WTC11 (cell line): Measurements from ENCODE around the gene PPP1R9A. TPM values are rescaled to one million over a fixed set of nuclear protein-coding genes. Genes with fewer than 3 reads are reported as not detected.

Experiments used
- ATAC-seq: fragments of 200-7000 bp; cut with Tn5 transposase; 2 replicates; pipeline ENCODE4 v1.10.0; 2021; ENCODE audit warnings: mild to moderate bottlenecking, moderate library complexity
- CTCF ChIA-PET: fragments of 300-600 bp; sonication (Branson Sonifier 250); formaldehyde crosslinking; loops from one replicate; lab custom pipeline; 2021; ENCODE audit warnings: antibody characterized with exemption; lab: Charles Lee
- POLR2A ChIA-PET: fragments of 350-600 bp; sonication (Branson Sonifier 250); formaldehyde crosslinking; loops from one replicate; lab custom pipeline; 2021; ENCODE audit warnings: antibody characterized with exemption; lab: Charles Lee
- DNase-seq: peaks from one replicate; pipeline ENCODE4 v3.0.0; 2021; ENCODE audit warnings: low spot score
- H3K27ac Mint-ChIP-seq: 2 replicates; pipeline ENCODE4 v1.8.0; 2021; ENCODE audit warnings: mixed read lengths
- H3K27me3 Mint-ChIP-seq: 2 replicates; pipeline ENCODE4 v1.8.0; 2021; ENCODE audit warnings: low read depth, mild to moderate bottlenecking, moderate library complexity, mixed read lengths
- H3K36me3 Mint-ChIP-seq: 2 replicates; pipeline ENCODE4 v1.8.0; 2021; ENCODE audit warnings: mixed read lengths
- H3K4me1 Mint-ChIP-seq: 2 replicates; pipeline ENCODE4 v1.8.0; 2022; ENCODE audit warnings: mixed read lengths
- H3K4me3 Mint-ChIP-seq: 2 replicates; pipeline ENCODE4 v1.8.0; 2021; ENCODE audit warnings: mild to moderate bottlenecking, moderate library complexity, mixed read lengths
- H3K9me3 Mint-ChIP-seq: 2 replicates; pipeline ENCODE4 v1.8.0; 2021; ENCODE audit warnings: mixed read lengths
- CTCF ChIP-seq: fragments of 200-600 bp; IDR thresholded peaks from 2 replicates; pipeline ENCODE4 v1.8.0; 2022; ENCODE audit warnings: antibody characterized with exemption
- E2F5 ChIP-seq: sonication (generic); formaldehyde crosslinking; IDR thresholded peaks from 2 replicates; pipeline ENCODE4 v1.8.1; 2022; ENCODE audit warnings: mild to moderate bottlenecking, moderate library complexity, missing genetic modification reagents
- FOXK1 ChIP-seq: sonication (generic); formaldehyde crosslinking; IDR thresholded peaks from 2 replicates; pipeline ENCODE4 v1.8.0; 2022; ENCODE audit warnings: mild to moderate bottlenecking, moderate library complexity, missing genetic modification reagents
- IRF2 ChIP-seq: sonication (generic); formaldehyde crosslinking; IDR thresholded peaks from 2 replicates; pipeline ENCODE4 v1.8.0; 2022; ENCODE audit warnings: low read depth, missing genetic modification reagents, borderline replicate concordance
- KAT7 ChIP-seq: sonication (generic); formaldehyde crosslinking; IDR thresholded peaks from 2 replicates; pipeline ENCODE4 v1.8.1; 2023; ENCODE audit warnings: missing genetic modification reagents, mild to moderate bottlenecking, borderline replicate concordance
- NFYB ChIP-seq: sonication (generic); formaldehyde crosslinking; conservative IDR thresholded peaks from 2 replicates; pipeline ENCODE4 v1.8.0; 2022; ENCODE audit warnings: low read depth, missing genetic modification reagents
- PREB ChIP-seq: sonication (generic); formaldehyde crosslinking; IDR thresholded peaks from 2 replicates; pipeline ENCODE4 v1.8.1; 2022; ENCODE audit warnings: mild to moderate bottlenecking, missing genetic modification reagents, moderate library complexity, borderline replicate concordance
- RELA ChIP-seq: sonication (generic); formaldehyde crosslinking; IDR thresholded peaks from 2 replicates; pipeline ENCODE4 v1.8.1; 2022; ENCODE audit warnings: missing genetic modification reagents, mild to moderate bottlenecking, borderline replicate concordance
- TEAD4 ChIP-seq: sonication (generic); formaldehyde crosslinking; IDR thresholded peaks from 2 replicates; pipeline ENCODE4 v1.8.0; 2022; ENCODE audit warnings: mild to moderate bottlenecking, missing genetic modification reagents
- ZMAT4 ChIP-seq: fragments of 250-450 bp; sonication (Bioruptor Pico); IDR thresholded peaks from 2 replicates; pipeline ENCODE4 v1.9.0; 2021; ENCODE audit warnings: mild to moderate bottlenecking
- ZNF263 ChIP-seq: sonication (generic); formaldehyde crosslinking; IDR thresholded peaks from 2 replicates; pipeline ENCODE4 v1.8.1; 2022; ENCODE audit warnings: low read depth, mild to moderate bottlenecking, moderate library complexity, missing genetic modification reagents
- ZNF423 ChIP-seq: fragments of 250-450 bp; sonication (Bioruptor Pico); IDR thresholded peaks from 2 replicates; pipeline ENCODE4 v2.1.2; 2022; ENCODE audit warnings: mild to moderate bottlenecking, moderate library complexity
- total RNA-seq: library from RNA; stranded (reverse); gene quantifications from 3 replicates; pipeline ENCODE4 v1.2.3, GENCODE V29; 2021
- TF ChIP-seq, protein P1 (sequence below): sonication (generic); formaldehyde crosslinking; IDR thresholded peaks from 2 replicates; pipeline ENCODE4 v1.8.0; 2023; ENCODE audit warnings: mild to moderate bottlenecking, missing genetic modification reagents
- TF ChIP-seq, protein P2 (sequence below): fragments of 250-450 bp; sonication (Bioruptor Pico); IDR thresholded peaks from 2 replicates; pipeline ENCODE4 v1.9.0; 2021; ENCODE audit warnings: mild to moderate bottlenecking, borderline replicate concordance
- TF ChIP-seq, protein P3 (sequence below): sonication (generic); formaldehyde crosslinking; IDR thresholded peaks from 2 replicates; pipeline ENCODE4 v1.8.1; 2023; ENCODE audit warnings: mild to moderate bottlenecking, moderate library complexity, missing genetic modification reagents
- TF ChIP-seq, protein P4 (sequence below): sonication (generic); formaldehyde crosslinking; IDR thresholded peaks from 2 replicates; pipeline ENCODE4 v1.8.1; 2023; ENCODE audit warnings: mild to moderate bottlenecking, missing genetic modification reagents, moderate library complexity
- TF ChIP-seq, protein P5 (sequence below): fragments of 250-450 bp; sonication (Bioruptor Pico); IDR thresholded peaks from 2 replicates; pipeline ENCODE4 v1.9.0; 2021; ENCODE audit warnings: moderate library complexity, mild to moderate bottlenecking, inconsistent platforms, borderline replicate concordance

PPP1R9A gene
- total RNA-seq, 1 experiment from 2014 or later, result 16.8 TPM

DNA sequence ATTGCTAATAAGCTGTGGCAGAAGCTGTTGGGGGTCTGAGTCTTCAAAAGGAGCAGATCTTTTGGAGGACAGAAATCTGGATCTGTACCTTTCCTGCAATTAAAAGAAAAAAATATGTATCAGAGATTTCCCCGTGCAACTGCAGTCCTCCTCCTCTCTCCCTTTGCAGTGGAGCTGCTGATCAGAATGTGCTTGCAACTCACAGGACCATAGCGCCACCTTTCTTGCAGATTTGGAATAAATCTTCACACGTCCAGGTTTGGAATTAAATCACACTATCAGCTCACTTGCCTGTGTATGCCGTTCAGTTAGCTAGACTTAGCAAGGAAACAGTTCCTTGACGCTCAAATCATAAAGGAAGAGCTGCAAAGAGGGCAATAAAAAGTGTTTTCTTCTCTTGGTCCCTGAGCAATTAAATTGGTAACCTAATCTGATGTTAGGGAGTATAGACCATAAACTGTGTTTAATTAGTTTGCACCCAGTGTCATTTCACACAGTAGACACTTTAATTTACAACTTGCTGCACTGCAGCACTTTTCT lies 339.5 kb downstream of the PPP1R9A start:
- peak; percentile 87 for ATAC-seq
- H3K27ac Mint-ChIP-seq, result no peak overlapping the region; the same call in 1 of the 2 replicates
- peaks cover 24% of the 10 kb centered on the region for H3K4me1 Mint-ChIP-seq
- H3K27me3 Mint-ChIP-seq, result no peaks in the 10 kb centered on the region
- TF ChIP-seq CTCF (peak; percentile 56), TEAD4 (no peak), RELA (CRISPR knock-in tag) (no peak), ZNF263 (CRISPR knock-in tag) (no peak)
- peak; percentile 40 for DNase-seq
- H3K36me3 Mint-ChIP-seq, result no peaks in the 10 kb centered on the region; the same call in 1 of the 2 replicates
- no peaks in the 10 kb centered on the region for H3K9me3 Mint-ChIP-seq
- peak overlapping the region; percentile 43 for H3K4me3 Mint-ChIP-seq
- CTCF ChIA-PET, result interaction anchor here (0.5 to 1.8 kb wide), 38 partner anchors 9 to 958 kb away, joined by 3 to 17 read pairs (median 4); partner anchors contain the start of genes PON1, PON2, PON3 and SGCE
- POLR2A ChIA-PET, result no interaction called here

GRCh38 chr7:95250571-95250970 lies 343.2 kb downstream of the PPP1R9A start:
- Mint-ChIP-seq H3K27me3 (no peaks in the 10 kb centered on the region), H3K27ac (no peak overlapping the region), H3K9me3 (no peaks in the 10 kb centered on the region), H3K36me3 (no peaks in the 10 kb centered on the region; the same call in 1 of the 2 replicates), H3K4me1 (peaks cover 21% of the 10 kb centered on the region), H3K4me3 (no peak overlapping the region)
- CTCF ChIA-PET, result no interaction called here
- ATAC-seq (no peak), DNase-seq (no peak)
- POLR2A ChIA-PET, result no interaction called here
- TF ChIP-seq, protein P1, sequence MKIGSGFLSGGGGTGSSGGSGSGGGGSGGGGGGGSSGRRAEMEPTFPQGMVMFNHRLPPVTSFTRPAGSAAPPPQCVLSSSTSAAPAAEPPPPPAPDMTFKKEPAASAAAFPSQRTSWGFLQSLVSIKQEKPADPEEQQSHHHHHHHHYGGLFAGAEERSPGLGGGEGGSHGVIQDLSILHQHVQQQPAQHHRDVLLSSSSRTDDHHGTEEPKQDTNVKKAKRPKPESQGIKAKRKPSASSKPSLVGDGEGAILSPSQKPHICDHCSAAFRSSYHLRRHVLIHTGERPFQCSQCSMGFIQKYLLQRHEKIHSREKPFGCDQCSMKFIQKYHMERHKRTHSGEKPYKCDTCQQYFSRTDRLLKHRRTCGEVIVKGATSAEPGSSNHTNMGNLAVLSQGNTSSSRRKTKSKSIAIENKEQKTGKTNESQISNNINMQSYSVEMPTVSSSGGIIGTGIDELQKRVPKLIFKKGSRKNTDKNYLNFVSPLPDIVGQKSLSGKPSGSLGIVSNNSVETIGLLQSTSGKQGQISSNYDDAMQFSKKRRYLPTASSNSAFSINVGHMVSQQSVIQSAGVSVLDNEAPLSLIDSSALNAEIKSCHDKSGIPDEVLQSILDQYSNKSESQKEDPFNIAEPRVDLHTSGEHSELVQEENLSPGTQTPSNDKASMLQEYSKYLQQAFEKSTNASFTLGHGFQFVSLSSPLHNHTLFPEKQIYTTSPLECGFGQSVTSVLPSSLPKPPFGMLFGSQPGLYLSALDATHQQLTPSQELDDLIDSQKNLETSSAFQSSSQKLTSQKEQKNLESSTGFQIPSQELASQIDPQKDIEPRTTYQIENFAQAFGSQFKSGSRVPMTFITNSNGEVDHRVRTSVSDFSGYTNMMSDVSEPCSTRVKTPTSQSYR, result no peak
- TF ChIP-seq, protein P2, sequence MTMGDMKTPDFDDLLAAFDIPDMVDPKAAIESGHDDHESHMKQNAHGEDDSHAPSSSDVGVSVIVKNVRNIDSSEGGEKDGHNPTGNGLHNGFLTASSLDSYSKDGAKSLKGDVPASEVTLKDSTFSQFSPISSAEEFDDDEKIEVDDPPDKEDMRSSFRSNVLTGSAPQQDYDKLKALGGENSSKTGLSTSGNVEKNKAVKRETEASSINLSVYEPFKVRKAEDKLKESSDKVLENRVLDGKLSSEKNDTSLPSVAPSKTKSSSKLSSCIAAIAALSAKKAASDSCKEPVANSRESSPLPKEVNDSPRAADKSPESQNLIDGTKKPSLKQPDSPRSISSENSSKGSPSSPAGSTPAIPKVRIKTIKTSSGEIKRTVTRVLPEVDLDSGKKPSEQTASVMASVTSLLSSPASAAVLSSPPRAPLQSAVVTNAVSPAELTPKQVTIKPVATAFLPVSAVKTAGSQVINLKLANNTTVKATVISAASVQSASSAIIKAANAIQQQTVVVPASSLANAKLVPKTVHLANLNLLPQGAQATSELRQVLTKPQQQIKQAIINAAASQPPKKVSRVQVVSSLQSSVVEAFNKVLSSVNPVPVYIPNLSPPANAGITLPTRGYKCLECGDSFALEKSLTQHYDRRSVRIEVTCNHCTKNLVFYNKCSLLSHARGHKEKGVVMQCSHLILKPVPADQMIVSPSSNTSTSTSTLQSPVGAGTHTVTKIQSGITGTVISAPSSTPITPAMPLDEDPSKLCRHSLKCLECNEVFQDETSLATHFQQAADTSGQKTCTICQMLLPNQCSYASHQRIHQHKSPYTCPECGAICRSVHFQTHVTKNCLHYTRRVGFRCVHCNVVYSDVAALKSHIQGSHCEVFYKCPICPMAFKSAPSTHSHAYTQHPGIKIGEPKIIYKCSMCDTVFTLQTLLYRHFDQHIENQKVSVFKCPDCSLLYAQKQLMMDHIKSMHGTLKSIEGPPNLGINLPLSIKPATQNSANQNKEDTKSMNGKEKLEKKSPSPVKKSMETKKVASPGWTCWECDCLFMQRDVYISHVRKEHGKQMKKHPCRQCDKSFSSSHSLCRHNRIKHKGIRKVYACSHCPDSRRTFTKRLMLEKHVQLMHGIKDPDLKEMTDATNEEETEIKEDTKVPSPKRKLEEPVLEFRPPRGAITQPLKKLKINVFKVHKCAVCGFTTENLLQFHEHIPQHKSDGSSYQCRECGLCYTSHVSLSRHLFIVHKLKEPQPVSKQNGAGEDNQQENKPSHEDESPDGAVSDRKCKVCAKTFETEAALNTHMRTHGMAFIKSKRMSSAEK (CRISPR knock-in tag), result no peak
- TF ChIP-seq, protein P3, sequence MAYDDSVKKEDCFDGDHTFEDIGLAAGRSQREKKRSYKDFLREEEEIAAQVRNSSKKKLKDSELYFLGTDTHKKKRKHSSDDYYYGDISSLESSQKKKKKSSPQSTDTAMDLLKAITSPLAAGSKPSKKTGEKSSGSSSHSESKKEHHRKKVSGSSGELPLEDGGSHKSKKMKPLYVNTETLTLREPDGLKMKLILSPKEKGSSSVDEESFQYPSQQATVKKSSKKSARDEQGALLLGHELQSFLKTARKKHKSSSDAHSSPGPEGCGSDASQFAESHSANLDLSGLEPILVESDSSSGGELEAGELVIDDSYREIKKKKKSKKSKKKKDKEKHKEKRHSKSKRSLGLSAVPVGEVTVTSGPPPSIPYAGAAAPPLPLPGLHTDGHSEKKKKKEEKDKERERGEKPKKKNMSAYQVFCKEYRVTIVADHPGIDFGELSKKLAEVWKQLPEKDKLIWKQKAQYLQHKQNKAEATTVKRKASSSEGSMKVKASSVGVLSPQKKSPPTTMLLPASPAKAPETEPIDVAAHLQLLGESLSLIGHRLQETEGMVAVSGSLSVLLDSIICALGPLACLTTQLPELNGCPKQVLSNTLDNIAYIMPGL (CRISPR knock-in tag), result no peak
- TF ChIP-seq PREB (CRISPR knock-in tag) (no peak), KAT7 (no peak), NFYB (no peak), ZMAT4 (CRISPR knock-in tag) (no peak), ZNF423 (CRISPR knock-in tag) (no peak), FOXK1 (no peak), E2F5 (CRISPR knock-in tag) (no peak), IRF2 (CRISPR knock-in tag) (no peak)
- TF ChIP-seq, protein P4, sequence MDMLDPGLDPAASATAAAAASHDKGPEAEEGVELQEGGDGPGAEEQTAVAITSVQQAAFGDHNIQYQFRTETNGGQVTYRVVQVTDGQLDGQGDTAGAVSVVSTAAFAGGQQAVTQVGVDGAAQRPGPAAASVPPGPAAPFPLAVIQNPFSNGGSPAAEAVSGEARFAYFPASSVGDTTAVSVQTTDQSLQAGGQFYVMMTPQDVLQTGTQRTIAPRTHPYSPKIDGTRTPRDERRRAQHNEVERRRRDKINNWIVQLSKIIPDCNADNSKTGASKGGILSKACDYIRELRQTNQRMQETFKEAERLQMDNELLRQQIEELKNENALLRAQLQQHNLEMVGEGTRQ (CRISPR knock-in tag), result no peak
- TF ChIP-seq, protein P5, sequence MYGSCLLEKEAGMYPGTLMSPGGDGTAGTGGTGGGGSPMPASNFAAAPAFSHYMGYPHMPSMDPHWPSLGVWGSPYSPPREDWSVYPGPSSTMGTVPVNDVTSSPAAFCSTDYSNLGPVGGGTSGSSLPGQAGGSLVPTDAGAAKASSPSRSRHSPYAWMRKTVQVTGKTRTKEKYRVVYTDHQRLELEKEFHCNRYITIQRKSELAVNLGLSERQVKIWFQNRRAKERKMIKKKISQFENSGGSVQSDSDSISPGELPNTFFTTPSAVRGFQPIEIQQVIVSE, result no peak
